GM21529 (cell line): ENCODE measurements around the gene SELENOF.
"Not testable (repeated sequence)": the region's sequence is repeated elsewhere in the genome, so short reads cannot be mapped to it uniquely, and the experiment has no call there.

Source experiments
- ATAC-seq: cut with Tn5 transposase; IDR thresholded peaks from one replicate; pipeline ENCODE4 v1.9.1; 2021; ENCODE audit not compliant: unreplicated experiment

SELENOF gene

DNA sequence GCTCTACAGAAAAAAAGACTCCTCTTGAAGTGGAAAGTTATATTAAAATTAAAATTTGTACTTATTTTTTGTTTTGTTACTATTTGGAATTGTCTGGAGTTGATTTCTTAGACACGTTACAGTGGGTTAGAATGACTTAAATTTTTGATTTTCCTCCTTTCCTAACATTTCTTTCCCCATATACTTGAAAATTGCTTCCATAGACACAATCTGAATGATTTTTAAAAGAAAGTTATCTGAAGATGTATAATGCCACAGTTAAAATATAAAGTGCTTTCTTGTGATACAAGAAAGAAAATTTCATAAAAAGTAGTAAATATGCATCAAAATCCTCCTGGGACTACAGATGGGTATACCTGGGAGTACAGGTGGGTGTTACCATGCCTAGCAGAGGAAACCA, 2.8 kb upstream of the SELENOF start:
- ATAC-seq: no peak

DNA sequence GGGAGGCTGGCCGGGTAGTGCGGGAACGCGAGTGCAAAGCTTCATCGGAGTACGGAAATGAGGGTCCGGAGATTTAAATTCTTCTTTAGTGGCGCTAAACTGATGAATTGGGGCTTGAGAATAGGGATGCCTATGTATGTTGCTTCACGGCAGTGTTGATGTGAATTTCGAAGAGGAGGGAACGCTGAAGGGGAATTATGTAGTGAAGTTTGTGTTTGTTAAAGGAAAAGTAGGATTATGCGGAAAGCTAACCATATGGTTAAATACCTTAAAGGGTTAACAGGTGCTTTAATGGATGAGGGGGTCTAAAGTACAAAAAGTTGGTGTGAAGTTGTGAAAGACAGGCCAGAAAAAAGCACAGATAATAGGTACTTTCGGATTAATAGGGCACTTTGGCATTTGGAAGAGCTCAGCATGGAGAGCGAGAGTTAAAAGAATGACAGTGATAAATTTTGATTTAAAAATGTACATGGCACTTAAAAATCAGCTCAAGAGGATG, 1.9 kb upstream of the SELENOF start:
- no peak for ATAC-seq

DNA sequence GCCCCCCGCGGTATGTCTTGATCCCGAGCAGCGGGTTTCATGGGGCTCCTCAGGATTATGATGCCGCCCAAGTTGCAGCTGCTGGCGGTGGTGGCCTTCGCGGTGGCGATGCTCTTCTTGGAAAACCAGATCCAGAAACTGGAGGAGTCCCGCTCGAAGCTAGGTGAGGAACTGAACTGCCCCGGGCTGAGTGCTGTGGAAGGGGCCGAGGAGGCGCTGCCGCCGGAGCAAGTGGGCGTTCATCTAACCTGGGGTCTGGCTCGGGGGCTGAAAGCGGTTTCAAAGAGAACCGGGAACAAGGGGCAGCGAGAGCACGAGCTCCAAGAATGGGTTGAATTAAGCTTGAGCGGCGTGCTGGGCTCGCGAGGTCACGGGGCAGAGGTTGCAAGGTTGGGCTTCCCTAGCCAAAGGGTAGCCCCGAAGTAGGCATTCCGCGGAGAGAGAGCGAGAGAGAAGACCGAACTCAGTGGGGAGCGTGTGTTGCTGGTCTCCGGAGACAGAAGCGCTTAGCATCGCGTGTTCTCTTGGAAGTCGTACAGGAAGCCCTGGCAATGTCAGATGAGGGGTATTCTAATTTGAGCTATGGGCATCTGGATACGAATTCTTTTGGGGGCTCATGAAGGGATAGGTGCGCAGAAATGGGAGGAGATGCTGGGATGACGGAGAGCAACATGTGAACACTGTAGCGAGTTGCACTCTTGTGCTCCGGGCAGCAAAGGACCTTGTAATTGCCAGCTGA, 1.2 kb upstream of the SELENOF start:
- ATAC-seq: peak; percentile 32

DNA sequence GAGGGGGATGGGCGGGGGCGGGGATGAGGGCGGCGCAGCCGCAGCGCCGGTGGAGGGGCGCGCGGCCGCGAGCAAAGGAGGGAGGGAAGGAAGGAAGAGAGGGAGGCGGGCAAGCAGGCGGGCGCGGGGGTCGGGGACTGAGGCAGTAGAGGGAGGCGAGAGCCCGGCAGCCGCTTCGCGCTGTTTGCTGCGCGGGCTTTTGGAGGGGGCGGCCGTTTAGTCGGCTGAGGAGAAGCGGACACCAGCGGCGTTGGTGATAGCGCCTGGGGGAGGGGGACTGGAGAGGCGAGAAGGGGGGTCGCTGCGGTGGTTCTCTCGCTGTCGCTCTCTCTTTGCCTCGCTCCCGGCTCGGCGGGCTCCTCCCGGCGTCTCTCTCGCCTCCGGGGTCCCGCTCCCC, 673 bp upstream of the SELENOF start, which contains the start of gene HS2ST1:
Gene HS2ST1, plus strand, starts transcription at position 35 of the 397 bp plus-strand sequence.
- no peak for ATAC-seq

DNA sequence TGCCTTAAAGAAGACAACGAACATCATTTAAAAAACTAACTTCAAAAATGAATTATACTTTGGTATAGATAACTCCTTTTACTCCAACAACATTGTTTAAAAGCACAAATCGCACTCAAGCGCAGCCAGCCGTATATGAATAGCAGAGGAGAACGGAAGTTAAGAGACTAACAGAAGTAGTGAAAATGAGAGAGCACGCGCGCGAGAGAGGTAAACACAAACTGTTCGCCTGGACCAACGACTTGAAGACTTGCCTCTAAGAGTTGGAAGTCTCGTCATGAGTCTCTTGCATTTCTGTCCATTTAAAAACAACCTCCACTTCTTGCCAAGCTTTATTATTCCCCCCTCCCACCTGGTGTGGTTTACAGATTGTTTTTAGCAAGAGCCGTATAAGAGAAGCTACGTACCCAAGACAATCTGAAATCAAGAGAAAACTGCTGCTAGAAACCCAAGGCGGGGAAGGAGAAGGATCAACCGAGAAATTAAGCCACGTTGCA, 479 bp downstream of the SELENOF start:
- ATAC-seq: no peak

- no peak for ATAC-seq
These were observed 1.5 kb downstream of the SELENOF start for GRCh38 chr1:86912281-86912900.

DNA sequence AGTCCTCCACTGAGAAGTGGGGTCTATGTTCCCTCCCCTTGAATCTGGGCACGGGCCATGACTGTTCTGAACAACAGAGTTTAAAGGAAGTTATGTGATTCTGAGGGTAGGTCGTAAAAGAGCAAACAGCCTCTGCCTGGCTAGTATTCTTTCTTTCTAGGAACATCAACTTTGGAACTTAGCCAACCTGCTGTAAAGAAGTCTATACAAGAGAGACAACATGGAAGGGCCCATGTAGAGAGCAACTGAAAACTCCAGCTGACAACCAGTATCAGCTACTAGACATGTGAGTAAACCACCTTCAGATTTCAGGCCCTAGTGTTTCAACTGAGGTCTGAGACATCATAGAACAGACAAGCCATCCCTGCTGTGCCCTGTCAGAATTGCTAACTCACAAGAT, 7.5 kb downstream of the SELENOF start:
- no peak for ATAC-seq

DNA sequence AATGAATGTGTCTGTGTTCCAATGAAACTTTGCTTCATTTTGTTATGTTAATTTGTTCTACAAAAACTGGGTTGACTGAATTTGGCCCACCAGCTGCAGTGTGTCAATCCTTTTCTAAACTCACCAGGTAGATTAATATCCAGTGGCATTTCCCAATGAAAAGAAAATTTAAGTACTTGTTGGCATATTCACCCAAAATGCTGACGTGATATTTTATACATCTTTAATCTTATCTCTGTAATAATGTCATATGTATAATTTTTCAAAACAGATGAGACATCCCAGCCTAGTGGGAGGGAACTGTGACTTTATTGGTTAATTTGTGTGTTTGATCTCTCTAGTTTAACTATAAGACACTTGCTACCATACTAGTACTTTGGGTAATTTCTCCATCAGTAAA, 8.1 kb downstream of the SELENOF start:
- no peak for ATAC-seq

DNA sequence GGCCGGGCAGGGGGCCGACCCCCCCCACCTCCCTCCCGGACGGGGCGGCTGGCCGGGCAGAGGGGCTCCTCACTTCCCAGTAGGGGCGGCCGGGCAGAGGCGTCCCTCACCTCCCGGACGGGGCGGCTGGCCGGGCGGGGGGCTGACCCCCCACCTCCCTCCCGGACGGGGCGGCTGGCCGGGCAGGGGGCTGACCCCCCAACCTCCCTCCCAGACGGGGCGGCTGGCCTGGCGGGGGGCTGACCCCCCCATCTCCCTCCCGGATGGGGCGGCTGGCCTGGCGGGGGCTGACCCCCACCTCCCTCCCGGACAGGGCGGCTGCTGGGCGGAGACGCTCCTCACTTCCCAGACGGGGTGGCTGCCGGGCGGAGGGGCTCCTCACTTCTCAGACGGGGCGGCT, 14.5 kb downstream of the SELENOF start:
- ATAC-seq: not testable (repeated sequence)

- ATAC-seq: no peak
These were observed 25.6 kb downstream of the SELENOF start for GRCh38 chr1:86888327-86888726.

DNA sequence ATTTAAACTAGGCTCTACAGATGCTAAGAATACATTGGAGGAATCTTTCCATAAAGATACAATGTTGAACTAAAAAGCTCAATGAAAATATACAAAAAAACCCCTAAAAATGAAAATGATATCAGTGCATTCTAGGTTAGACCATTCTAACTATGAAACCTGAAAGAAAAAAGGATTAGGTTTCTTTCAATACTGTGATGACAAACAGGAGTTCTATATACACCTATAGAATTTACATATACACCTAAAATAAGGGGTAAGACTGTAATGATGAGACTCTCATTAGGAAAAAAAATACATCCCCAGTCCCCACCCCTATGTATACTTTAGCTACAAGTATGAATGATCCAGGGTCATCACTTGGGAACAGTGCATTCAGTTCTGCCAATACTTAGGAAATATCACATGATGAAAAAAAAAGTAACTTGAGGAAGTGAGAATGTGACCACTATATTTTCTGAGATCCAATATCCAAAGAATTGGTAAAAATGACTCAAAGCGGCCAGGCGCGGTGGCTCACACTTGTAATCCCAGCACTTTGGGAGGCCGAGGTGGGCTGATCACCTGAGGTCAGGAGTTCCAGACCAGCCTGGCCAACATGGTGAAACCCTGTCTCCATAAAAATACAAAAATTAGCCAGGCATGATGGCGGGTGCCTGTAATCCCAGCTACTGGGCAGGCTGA, 26.3 kb downstream of the SELENOF start:
- ATAC-seq: no peak

GRCh38 chr1:86875722-86876121, 38.2 kb downstream of the SELENOF start:
- no peak for ATAC-seq

GRCh38 chr1:86872086-86872485, 41.8 kb downstream of the SELENOF start:
- ATAC-seq: no peak

- no peak for ATAC-seq
These were observed 42.9 kb downstream of the SELENOF start for GRCh38 chr1:86871001-86871400.

DNA sequence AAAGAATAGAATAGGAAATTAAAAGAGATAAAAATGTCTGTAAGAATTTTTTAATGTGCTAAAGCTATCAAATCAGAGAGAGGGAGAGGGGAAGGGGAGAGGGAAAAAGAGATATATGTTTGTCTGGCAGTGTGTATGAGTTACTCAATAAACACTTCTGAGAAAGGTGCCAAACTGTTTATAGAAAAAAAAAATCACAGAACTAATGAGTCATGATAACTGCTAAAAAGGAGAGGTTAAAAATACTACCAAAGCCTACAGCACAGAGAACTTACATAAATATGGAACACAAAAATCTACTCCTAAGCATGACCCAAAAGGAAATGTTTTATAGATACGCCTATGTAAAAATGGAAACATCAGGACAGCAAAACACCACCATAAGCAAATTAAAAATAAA, 45.4 kb downstream of the SELENOF start:
- ATAC-seq: no peak

GRCh38 chr1:86867278-86867677, 46.6 kb downstream of the SELENOF start:
- ATAC-seq: not testable (repeated sequence)

DNA sequence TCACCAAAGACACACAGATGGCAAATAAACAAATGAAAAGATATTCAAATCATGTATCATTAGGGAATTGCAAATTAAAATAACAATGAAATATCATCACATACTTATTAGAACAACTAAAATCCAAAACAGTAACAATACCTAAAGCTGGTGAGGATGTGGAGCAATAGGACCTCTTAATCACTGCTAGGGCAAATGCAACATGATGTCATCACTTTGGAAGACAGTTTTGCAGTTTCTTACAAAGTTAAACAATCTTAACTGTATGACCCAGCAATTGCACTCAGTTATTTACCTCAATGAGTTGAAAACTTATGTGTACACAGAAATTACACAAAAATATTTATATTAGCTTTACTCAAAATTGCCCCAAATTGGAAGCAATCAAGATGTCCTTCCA, 47.3 kb downstream of the SELENOF start:
- ATAC-seq: no peak

- ATAC-seq: peak; percentile 71
These were observed 47.8 kb downstream of the SELENOF start for GRCh38 chr1:86865973-86866637.

DNA sequence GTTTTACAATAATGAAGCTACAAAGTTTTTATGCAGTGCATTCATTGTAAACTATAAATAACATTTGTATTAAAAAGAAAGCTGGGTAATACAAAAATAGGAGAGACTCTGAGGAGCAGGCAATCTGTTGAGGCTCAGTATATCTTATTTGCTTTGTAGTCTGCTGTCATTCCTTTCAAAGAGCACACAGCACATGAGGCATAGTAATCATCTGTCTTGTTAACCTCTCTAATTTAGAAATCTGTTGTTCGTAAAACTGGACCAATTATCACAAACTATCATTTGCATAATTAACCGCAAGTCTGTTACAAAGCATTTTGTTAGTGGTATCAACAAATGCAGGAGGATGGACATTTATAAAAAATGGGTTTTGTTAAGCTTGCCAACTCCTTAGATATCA, 51.0 kb downstream of the SELENOF start:
- ATAC-seq: no peak

GRCh38 chr1:86861424-86861823, 52.5 kb downstream of the SELENOF start:
- ATAC-seq: no peak

DNA sequence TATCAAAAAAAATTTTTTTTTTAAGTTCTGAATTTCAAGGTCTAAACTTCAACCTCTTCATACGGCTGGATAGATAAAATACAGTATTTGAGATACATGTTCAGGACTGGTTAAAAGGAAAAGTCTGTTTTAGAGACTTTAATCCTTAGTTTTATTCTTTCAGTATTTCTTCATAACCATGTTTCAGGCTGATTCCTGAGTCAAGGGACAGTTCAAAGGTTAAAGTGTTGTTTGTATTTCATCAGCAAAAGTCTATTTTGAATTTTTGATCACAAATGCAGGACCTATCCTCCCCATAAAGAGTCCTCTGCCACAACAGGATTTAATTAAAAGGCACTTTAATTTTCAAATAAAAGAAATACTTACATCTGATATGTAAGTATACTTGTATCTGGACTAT, 53.5 kb downstream of the SELENOF start:
- no peak for ATAC-seq
